Endothelial cell of umbilical vein (primary cell): Measurements from ENCODE around the gene ANAPC16.

Source experiments
- FOS ChIP-seq: IDR thresholded peaks from 2 replicates; pipeline ENCODE4 v1.6.1; 2011; ENCODE audit warnings: mild to moderate bottlenecking, low read length, moderate library complexity, borderline replicate concordance; ENCODE audit not compliant: insufficient read depth
- POLR2A ChIP-seq: IDR thresholded peaks from 2 replicates; pipeline ENCODE4 v1.6.1; 2012; ENCODE audit warnings: low read depth, mild to moderate bottlenecking, control low read depth, low read length
- POLR2AphosphoS5 ChIP-seq: IDR thresholded peaks from 2 replicates; pipeline ENCODE4 v1.6.1; 2012; ENCODE audit warnings: low read depth, mild to moderate bottlenecking, control low read depth, low read length, moderate library complexity; ENCODE audit not compliant: insufficient read depth
- TF ChIP-seq, protein P1 (sequence below), 2 donors: IDR thresholded peaks; 1 replicate in 1 of 2; 2 replicates in 1 of 2; pipeline ENCODE4 v1.5.1; 2011; ENCODE audit warnings: low read length in 2 of 2, mild to moderate bottlenecking in 2 of 2, moderate library complexity in 2 of 2, control low read depth in 1 of 2, inconsistent platforms in 1 of 2, low read depth in 1 of 2; ENCODE audit not compliant: insufficient read depth in 1 of 2; ENCODE audit errors: extremely low read depth in 1 of 2
- TF ChIP-seq, protein P2 (sequence below): IDR thresholded peaks from 2 replicates; pipeline ENCODE4 v1.6.1; 2011; ENCODE audit not compliant: insufficient read depth, insufficient read length

GRCh38 chr10:72227826-72228225, 12.0 kb downstream of the ANAPC16 start:
- TF ChIP-seq POLR2AphosphoS5 (no peak), FOS (no peak), POLR2A (no peak)
- TF ChIP-seq, protein P1, sequence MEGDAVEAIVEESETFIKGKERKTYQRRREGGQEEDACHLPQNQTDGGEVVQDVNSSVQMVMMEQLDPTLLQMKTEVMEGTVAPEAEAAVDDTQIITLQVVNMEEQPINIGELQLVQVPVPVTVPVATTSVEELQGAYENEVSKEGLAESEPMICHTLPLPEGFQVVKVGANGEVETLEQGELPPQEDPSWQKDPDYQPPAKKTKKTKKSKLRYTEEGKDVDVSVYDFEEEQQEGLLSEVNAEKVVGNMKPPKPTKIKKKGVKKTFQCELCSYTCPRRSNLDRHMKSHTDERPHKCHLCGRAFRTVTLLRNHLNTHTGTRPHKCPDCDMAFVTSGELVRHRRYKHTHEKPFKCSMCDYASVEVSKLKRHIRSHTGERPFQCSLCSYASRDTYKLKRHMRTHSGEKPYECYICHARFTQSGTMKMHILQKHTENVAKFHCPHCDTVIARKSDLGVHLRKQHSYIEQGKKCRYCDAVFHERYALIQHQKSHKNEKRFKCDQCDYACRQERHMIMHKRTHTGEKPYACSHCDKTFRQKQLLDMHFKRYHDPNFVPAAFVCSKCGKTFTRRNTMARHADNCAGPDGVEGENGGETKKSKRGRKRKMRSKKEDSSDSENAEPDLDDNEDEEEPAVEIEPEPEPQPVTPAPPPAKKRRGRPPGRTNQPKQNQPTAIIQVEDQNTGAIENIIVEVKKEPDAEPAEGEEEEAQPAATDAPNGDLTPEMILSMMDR (IDR thresholded peaks at IDR 0.05; ENCODE audit: extremely low read depth in 1 of 2, insufficient read depth in 1 of 2, low read depth in 1 of 2, low read length in 2 of 2), result no peak
- TF ChIP-seq, protein P2, sequence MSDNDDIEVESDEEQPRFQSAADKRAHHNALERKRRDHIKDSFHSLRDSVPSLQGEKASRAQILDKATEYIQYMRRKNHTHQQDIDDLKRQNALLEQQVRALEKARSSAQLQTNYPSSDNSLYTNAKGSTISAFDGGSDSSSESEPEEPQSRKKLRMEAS, result no peak
